GM23248 (cell line): ENCODE measurements around the gene COL6A1. TPM values are rescaled to one million over a fixed set of nuclear protein-coding genes. Genes with fewer than 3 reads are reported as not detected.
A peak's percentile ranks its signal among the peaks of the same experiment; 100 is the strongest.
"Not testable (repeated sequence)": the region's sequence is repeated elsewhere in the genome, so short reads cannot be mapped to it uniquely, and the experiment has no call there.

Experiments
- DNase-seq: peaks from one replicate; pipeline ENCODE4 v3.0.0-alpha.2; 2015
- H2AFZ ChIP-seq: fragments of 200-600 bp; sonication (generic); 2 replicates; pipeline ENCODE4 v1.6.1; 2016; ENCODE audit warnings: antibody characterized with exemption
- H3F3A ChIP-seq: fragments of 200-600 bp; sonication (generic); 2 replicates; pipeline ENCODE4 v1.6.1; 2016; ENCODE audit warnings: mild to moderate bottlenecking, antibody characterized with exemption, mixed run types; ENCODE audit not compliant: insufficient read depth
- H3K27ac ChIP-seq: fragments of 200-600 bp; sonication (generic); 2 replicates; pipeline ENCODE4 v1.5.1; 2016; ENCODE audit warnings: mild to moderate bottlenecking
- H3K27me3 ChIP-seq: fragments of 200-600 bp; sonication (generic); replicated peaks from 2 replicates; pipeline ENCODE4 v1.6.1; 2016; ENCODE audit warnings: mild to moderate bottlenecking; ENCODE audit not compliant: insufficient read depth
- H3K36me3 ChIP-seq: fragments of 200-600 bp; sonication (generic); 2 replicates; pipeline ENCODE4 v1.6.1; 2016; ENCODE audit warnings: low read depth, mild to moderate bottlenecking
- H3K4me1 ChIP-seq: fragments of 200-600 bp; sonication (generic); 2 replicates; pipeline ENCODE4 v1.6.1; 2016; ENCODE audit warnings: mild to moderate bottlenecking; ENCODE audit not compliant: insufficient read depth
- H3K4me2 ChIP-seq: fragments of 200-600 bp; sonication (generic); one replicate; pipeline ENCODE4 v1.6.1; 2016; ENCODE audit warnings: mild to moderate bottlenecking; ENCODE audit not compliant: unreplicated experiment
- H3K4me3 ChIP-seq: fragments of 200-600 bp; sonication (generic); 2 replicates; pipeline ENCODE4 v1.5.1; 2016; ENCODE audit warnings: mild to moderate bottlenecking
- H3K79me2 ChIP-seq: fragments of 200-600 bp; sonication (generic); 2 replicates; pipeline ENCODE4 v1.6.1; 2016; ENCODE audit warnings: mild to moderate bottlenecking; ENCODE audit not compliant: insufficient read depth
- H3K9ac ChIP-seq: fragments of 200-600 bp; sonication (generic); 2 replicates; pipeline ENCODE4 v1.6.1; 2016; ENCODE audit warnings: mild to moderate bottlenecking
- H3K9me2 ChIP-seq: fragments of 200-600 bp; sonication (generic); 2 replicates; pipeline ENCODE4 v1.6.1; 2016; ENCODE audit warnings: mixed run types, mild to moderate bottlenecking, moderate library complexity; ENCODE audit not compliant: insufficient read depth
- H3K9me3 ChIP-seq: fragments of 200-600 bp; sonication (generic); one replicate; pipeline ENCODE4 v1.6.1; 2017; ENCODE audit warnings: low read depth
- H4K20me1 ChIP-seq: fragments of 200-600 bp; sonication (generic); 2 replicates; pipeline ENCODE4 v1.6.0; 2016; ENCODE audit not compliant: insufficient read depth
- EZH2 ChIP-seq: fragments of 200-600 bp; sonication (generic); IDR thresholded peaks from 2 replicates; pipeline ENCODE4 v1.6.1; 2018; ENCODE audit warnings: antibody characterized with exemption, mild to moderate bottlenecking; ENCODE audit not compliant: insufficient read depth, poor library complexity, severe bottlenecking
- EZH2phosphoT487 ChIP-seq: fragments of 200-600 bp; sonication (generic); IDR thresholded peaks from 2 replicates; pipeline ENCODE4 v1.6.1; 2018; ENCODE audit warnings: antibody characterized with exemption, moderate library complexity, mild to moderate bottlenecking, low read depth; ENCODE audit not compliant: insufficient read depth
- WGBS, 2 experiments: methylation state at CpG; one replicate each; pipeline ENCODE4 v1.1.6; 2015 to 2017; ENCODE audit warnings: low lambda C conversion rate in 2 of 2, low coverage in 1 of 2; ENCODE audit errors: missing lambda C conversion rate in 2 of 2; 5-methylcytosine and 5-hydroxymethylcytosine counted together
- in situ Hi-C: fragments of 300-500 bp; cut with MboI; formaldehyde crosslinking; loops from 2 replicates; pipeline ENCODE4 v1.15.0; 2020
- polyA plus RNA-seq: library from polyadenylated mRNA; unstranded; fragments of >200 nt; fragmentation: Nextera tagmentation; extraction: Ambion mirVana; gene quantifications from 2 replicates; pipeline ENCODE4 v1.2.1, GENCODE V29; 2016
- total RNA-seq: library from RNA; depleted of rRNA; stranded (reverse); fragments of >200 nt; shearing (Covaris generic); gene quantifications from 2 replicates; pipeline ENCODE4 v1.2.3, GENCODE V29; 2014

The COL6A1 gene
- total and polyA plus RNA-seq, 2 experiments from 2014 or later: 685 to 1,783 TPM

DNA sequence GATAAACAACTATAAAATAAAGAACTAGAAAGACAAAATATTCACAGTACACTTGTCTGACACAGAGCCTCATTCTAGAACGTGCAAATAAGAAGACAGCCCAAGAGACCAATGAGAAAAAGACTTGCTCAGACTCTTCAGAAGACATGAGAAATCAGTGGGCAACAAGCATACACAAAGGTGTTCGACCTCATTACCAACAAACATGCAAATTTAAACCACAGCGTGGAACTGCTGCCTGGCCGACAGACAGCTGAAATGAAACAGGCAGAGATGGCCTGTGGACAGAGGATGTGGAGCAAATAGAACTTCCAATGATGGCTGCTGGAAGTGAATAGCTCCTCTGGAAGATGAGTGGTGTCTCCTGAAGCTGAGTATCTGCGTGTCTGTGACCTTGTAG, 22.4 kb upstream of the COL6A1 start:
- H3K4me3 ChIP-seq: no peak overlapping the region
- no peaks in the 10 kb centered on the region for H3K36me3 ChIP-seq
- H2AFZ ChIP-seq: peak overlapping the region; percentile 79
- no peaks in the 10 kb centered on the region for H3K9me3 ChIP-seq
- peak overlapping the region; percentile 94 for H3K27ac ChIP-seq
- peaks cover 39% of the 10 kb centered on the region for H3F3A ChIP-seq
- no peaks in the 10 kb centered on the region for H3K79me2 ChIP-seq
- peak overlapping the region; percentile 79; the same call in 1 of the 2 replicates for H3K9ac ChIP-seq
- in situ Hi-C loops: no loop called here
- H3K4me1 ChIP-seq: peaks cover 33% of the 10 kb centered on the region
- DNase-seq: no peak
- H3K27me3 ChIP-seq: no peaks in the 10 kb centered on the region
- H4K20me1 ChIP-seq: no peaks in the 10 kb centered on the region
- WGBS, 2 experiments: 23 to 37% methylated on average over 5 of the region's 5 CpGs
- no peaks in the 10 kb centered on the region for H3K9me2 ChIP-seq
- TF ChIP-seq EZH2phosphoT487: no peak
- TF ChIP-seq EZH2: no peak
- peak overlapping the region; percentile 93 for H3K4me2 ChIP-seq

DNA sequence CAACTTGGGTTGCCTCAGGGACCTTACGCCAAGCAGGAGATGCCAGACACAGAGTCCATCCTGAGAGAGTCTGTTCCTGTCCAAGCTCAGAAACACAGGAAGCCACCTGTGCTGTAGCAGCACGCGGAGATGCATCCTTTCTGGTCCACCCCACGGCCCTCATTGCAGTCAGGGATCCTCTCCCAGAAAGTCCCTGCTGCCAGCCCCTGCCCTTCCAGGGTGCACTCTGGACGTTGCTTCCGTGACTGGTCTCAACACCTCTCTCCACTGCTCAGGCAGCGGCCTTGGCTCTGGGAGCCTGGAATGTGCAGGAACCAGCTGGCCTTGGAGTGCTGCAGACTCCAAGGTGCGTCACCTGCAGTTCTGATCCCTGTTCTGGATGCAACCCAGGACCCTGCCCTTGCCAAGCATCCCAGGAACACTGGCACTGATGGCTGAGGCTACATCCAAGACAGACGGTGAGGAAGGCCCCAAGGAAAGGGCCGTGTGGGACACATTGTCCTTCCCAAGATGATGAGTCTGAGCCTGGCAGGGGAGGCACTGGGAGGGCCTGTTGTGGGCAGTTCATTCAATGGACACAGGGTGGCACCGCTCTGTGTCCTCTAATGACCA, 21.7 kb upstream of the COL6A1 start:
- H3K27ac ChIP-seq: no peak overlapping the region
- no peaks in the 10 kb centered on the region for H3K27me3 ChIP-seq
- H3K9ac ChIP-seq: no peak overlapping the region
- no peaks in the 10 kb centered on the region for H3K9me2 ChIP-seq
- H3K4me2 ChIP-seq: no peak overlapping the region
- H3K36me3 ChIP-seq: no peaks in the 10 kb centered on the region
- in situ Hi-C loops: no loop called here
- H2AFZ ChIP-seq: no peak overlapping the region
- peaks cover 39% of the 10 kb centered on the region for H3F3A ChIP-seq
- H3K4me1 ChIP-seq: peaks cover 27% of the 10 kb centered on the region
- no peak overlapping the region for H3K4me3 ChIP-seq
- TF ChIP-seq EZH2 (no peak), EZH2phosphoT487 (no peak)
- WGBS, 2 experiments: 78 to 81% methylated on average over 11 of the region's 11 CpGs
- H3K9me3 ChIP-seq: no peaks in the 10 kb centered on the region
- no peaks in the 10 kb centered on the region for H4K20me1 ChIP-seq
- DNase-seq: no peak
- no peaks in the 10 kb centered on the region for H3K79me2 ChIP-seq

DNA sequence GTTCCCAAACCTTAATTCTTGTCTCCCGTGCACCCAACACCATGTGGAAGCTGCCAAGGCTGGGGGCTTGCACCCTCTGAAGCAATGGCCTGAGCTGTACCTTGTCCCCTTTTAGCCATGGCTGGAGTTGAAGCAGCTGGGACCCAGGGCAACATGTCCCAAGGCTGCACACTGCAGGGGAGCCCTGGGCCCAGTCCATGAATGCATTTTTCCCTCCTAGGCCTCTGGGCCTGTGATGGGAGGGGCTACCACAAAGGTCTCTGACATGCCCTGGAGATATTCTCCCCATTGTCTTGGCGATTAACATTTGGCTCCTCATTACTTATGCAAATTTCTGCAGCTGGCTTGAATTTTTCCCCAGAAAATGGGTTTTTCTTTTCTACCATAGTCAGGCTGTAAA, 20.2 kb upstream of the COL6A1 start:
- WGBS, 2 experiments: 32 to 34% methylated on average over 2 of the region's 2 CpGs
- DNase-seq, H3K27me3 ChIP-seq, H4K20me1 ChIP-seq, H3K9me2 ChIP-seq, H3K9ac ChIP-seq, in situ Hi-C loops, H3K36me3 ChIP-seq, H3K4me3 ChIP-seq, H3K9me3 ChIP-seq, H3K4me2 ChIP-seq, H3K27ac ChIP-seq, H3K79me2 ChIP-seq, H2AFZ ChIP-seq: not testable (repeated sequence)
- peaks cover 27% of the 10 kb centered on the region for H3K4me1 ChIP-seq
- peaks cover 39% of the 10 kb centered on the region for H3F3A ChIP-seq

DNA sequence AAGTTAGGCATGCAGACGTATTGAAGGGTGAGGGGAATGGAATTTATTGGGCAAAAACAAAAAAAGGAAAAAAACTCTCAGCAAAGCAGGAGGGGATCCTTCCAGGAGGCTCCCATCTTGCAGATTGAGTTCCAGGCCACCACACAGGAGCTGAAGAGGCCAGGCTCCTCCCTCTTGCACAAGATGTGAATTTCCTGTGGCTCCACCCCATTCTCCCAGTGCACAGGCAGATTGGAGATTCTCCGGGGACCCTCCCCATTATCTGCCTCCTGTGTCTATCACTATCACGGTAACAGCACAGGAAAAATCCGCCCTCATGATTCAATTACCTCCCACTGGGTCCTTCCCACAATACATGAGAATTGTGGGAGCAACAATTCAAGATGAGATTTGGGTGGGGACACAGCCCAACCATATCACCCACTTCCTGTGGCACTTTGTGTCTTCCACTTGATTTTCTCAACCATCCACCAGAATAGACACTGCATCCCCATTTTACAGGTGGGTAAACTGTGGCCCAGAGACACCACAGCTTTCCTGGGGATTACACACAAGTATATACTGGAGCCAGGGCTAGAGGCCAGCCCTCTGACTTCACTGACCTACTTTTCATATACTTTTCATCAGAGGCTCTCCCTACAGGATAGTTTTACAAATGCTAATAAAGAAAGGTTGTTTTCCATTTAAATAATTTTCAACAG, 18.9 kb upstream of the COL6A1 start:
- peak; percentile 45 for DNase-seq
- TF ChIP-seq EZH2 (no peak), EZH2phosphoT487 (no peak)
- H3K9me3 ChIP-seq: no peaks in the 10 kb centered on the region
- no peak overlapping the region for H3K4me2 ChIP-seq
- no peak overlapping the region for H3K27ac ChIP-seq
- no peak overlapping the region for H2AFZ ChIP-seq
- H3K27me3 ChIP-seq: no peaks in the 10 kb centered on the region
- no peaks in the 10 kb centered on the region for H3K36me3 ChIP-seq
- H3K9me2 ChIP-seq: no peaks in the 10 kb centered on the region
- H3K4me3 ChIP-seq: no peak overlapping the region
- 70 to 77% methylated on average over 4 of the region's 4 CpGs for WGBS, 2 experiments
- H3K9ac ChIP-seq: no peak overlapping the region
- no peaks in the 10 kb centered on the region for H3K79me2 ChIP-seq
- H3K4me1 ChIP-seq: peaks cover 18% of the 10 kb centered on the region
- peaks cover 30% of the 10 kb centered on the region for H3F3A ChIP-seq
- in situ Hi-C loops: no loop called here
- H4K20me1 ChIP-seq: no peaks in the 10 kb centered on the region
